K562 (cell line): ENCODE data around the gene HOXD13. TPM values are rescaled to one million over a fixed set of nuclear protein-coding genes. Genes with fewer than 3 reads are reported as not detected.

Experiments
- ATAC-seq: fragments of 200-7000 bp; cut with Tn5 transposase; 3 replicates; pipeline ENCODE4 v1.9.1; 2020; ENCODE audit warnings: moderate library complexity
- BruUV-seq: library from RNA; stranded (reverse); fragments of 400-500 nt; replicated peaks from 2 replicates; lab custom pipeline; 2021; lab: Mats Ljungman, UMichigan
- CTCF ChIA-PET: fragments of 300-600 bp; formaldehyde crosslinking; extraction: SDS; loops from one replicate; lab custom pipeline; 2021; ENCODE audit warnings: low intra/inter-chr PET ratio; lab: Yijun Ruan, JAX
- POLR2A ChIA-PET: fragments of 300-600, 350-650 bp; sonication (Branson Sonifier 250); formaldehyde crosslinking; extraction: SDS; loops from one replicate; lab custom pipeline; 2021; ENCODE audit warnings: antibody characterized with exemption, inconsistent platforms; lab: Yijun Ruan, JAX
- DNase-seq, 4 experiments: peaks; one replicate each; pipeline versions ENCODE4 v3.0.0 to v3.0.0-alpha.2; 2011 to 2018; ENCODE audit warnings: low spot score in 3 of 4, mixed read lengths in 3 of 4; ENCODE audit errors: extremely low read depth in 1 of 4
- FAIRE-seq: peaks from 2 replicates; lab custom pipeline; 2011; peaks lifted over from hg19 to GRCh38; lab: Jason Lieb, UNC
- H2AFZ ChIP-seq: 2 replicates; pipeline ENCODE4 v1.6.0; 2011; ENCODE audit warnings: low read depth, low read length, control low read depth, inconsistent platforms
- H3K27ac ChIP-seq: fragments of 200-600 bp; 3 replicates; pipeline ENCODE4 v1.8.0; 2011; ENCODE audit warnings: low read depth, mild to moderate bottlenecking, control low read depth, inconsistent platforms, low read length, moderate library complexity, mixed read lengths; ENCODE audit errors: extremely low read depth
- H3K27me3 ChIP-seq, 2 experiments: fragments of 300-600 bp in 1 of 2; 2 replicates in 1 of 2; 3 replicates in 1 of 2; pipeline versions ENCODE4 v1.6.0 to v1.8.0; 2011; ENCODE audit warnings: inconsistent platforms in 2 of 2, low read length in 2 of 2, mild to moderate bottlenecking in 1 of 2, mixed read lengths in 1 of 2, moderate library complexity in 1 of 2; ENCODE audit not compliant: control insufficient read depth in 2 of 2, insufficient read depth in 2 of 2
- H3K36me3 ChIP-seq: fragments of 300-600 bp; 3 replicates; pipeline ENCODE4 v1.8.0; 2011; ENCODE audit warnings: mild to moderate bottlenecking, low read length, inconsistent platforms; ENCODE audit not compliant: control insufficient read depth, insufficient read depth
- H3K4me1 ChIP-seq, 2 experiments: fragments of 200-600 bp in 1 of 2; replicated peaks in 1 of 2; 2 replicates in 1 of 2; 3 replicates in 1 of 2; pipeline versions ENCODE4 v1.5.1 to v1.8.0; 2011; ENCODE audit warnings: inconsistent platforms in 2 of 2, low read length in 2 of 2, mild to moderate bottlenecking in 1 of 2, mixed read lengths in 1 of 2, moderate library complexity in 1 of 2; ENCODE audit not compliant: control insufficient read depth in 2 of 2, insufficient read depth in 2 of 2
- H3K4me2 ChIP-seq: 2 replicates; pipeline ENCODE4 v1.6.1; 2011; ENCODE audit warnings: low read length, control low read depth, inconsistent platforms, mixed read lengths; ENCODE audit not compliant: insufficient read depth
- H3K4me3 ChIP-seq: fragments of 200-600 bp; sonication (generic), shearing (Covaris generic); 2 replicates; pipeline ENCODE4 v1.5.1; 2016; ENCODE audit warnings: control low read depth, inconsistent platforms
- H3K79me2 ChIP-seq: fragments of 200-600 bp; 3 replicates; pipeline ENCODE4 v1.8.0; 2011; ENCODE audit warnings: low read length, inconsistent platforms; ENCODE audit not compliant: control insufficient read depth, insufficient read depth
- H3K9ac ChIP-seq, 2 experiments: 2 replicates each; pipeline versions ENCODE4 v1.6.0 to v1.6.1; 2011; ENCODE audit warnings: low read depth in 2 of 2, low read length in 2 of 2, control low read depth in 1 of 2, inconsistent platforms in 1 of 2, mild to moderate bottlenecking in 1 of 2, mixed read lengths in 1 of 2; ENCODE audit not compliant: insufficient read depth in 1 of 2
- H3K9me1 ChIP-seq: one replicate; pipeline ENCODE4 v1.6.0; 2011; ENCODE audit warnings: inconsistent platforms, mild to moderate bottlenecking, low read length, moderate library complexity; ENCODE audit not compliant: control insufficient read depth, insufficient read depth
- H3K9me3 ChIP-seq: replicated peaks from 2 replicates; pipeline ENCODE4 v1.5.1; 2011; ENCODE audit warnings: low read depth, low read length, inconsistent platforms; ENCODE audit not compliant: control insufficient read depth, insufficient read depth
- H4K20me1 ChIP-seq: replicated peaks from 2 replicates; pipeline ENCODE4 v1.6.1; 2011; ENCODE audit warnings: low read length, inconsistent platforms, mixed read lengths; ENCODE audit not compliant: control insufficient read depth, insufficient read depth
- CREM ChIP-seq: IDR thresholded peaks from 2 replicates; pipeline ENCODE4 v1.6.1; 2014; ENCODE audit warnings: antibody characterized with exemption, low read depth
- ELF4 ChIP-seq: fragments of 450-650 bp; formaldehyde crosslinking; IDR thresholded peaks from 2 replicates; pipeline ENCODE4 v1.4.0; 2022; ENCODE audit warnings: missing genetic modification characterization
- ETV6 ChIP-seq, 3 experiments: fragments of 150-350 bp in 1 of 3; sonication (generic) in 1 of 3; formaldehyde crosslinking in 1 of 3; IDR thresholded peaks; 2 replicates each; pipeline versions ENCODE4 v1.6.1 to v1.8.0; 2014 to 2022; ENCODE audit warnings: borderline replicate concordance in 2 of 3, low read depth in 2 of 3, antibody characterized with exemption in 1 of 3, low read length in 1 of 3, mild to moderate bottlenecking in 1 of 3, missing genetic modification reagents in 1 of 3
- HNRNPL ChIP-seq: fragments of 200-400 bp; formaldehyde crosslinking; IDR thresholded peaks from 2 replicates; pipeline ENCODE4 v1.6.1; 2017; ENCODE audit warnings: low read depth, mild to moderate bottlenecking, low read length
- KDM1A ChIP-seq, 2 experiments: fragments of 450-650 bp; IDR thresholded peaks; 2 replicates each; pipeline ENCODE4 v1.6.1; 2016; ENCODE audit warnings: mild to moderate bottlenecking in 2 of 2
- MTA2 ChIP-seq: fragments of 450-650 bp; IDR thresholded peaks from 2 replicates; pipeline ENCODE4 v1.6.1; 2016; ENCODE audit warnings: low read depth
- NEUROD1 ChIP-seq: fragments of 150-350 bp; IDR thresholded peaks from 2 replicates; pipeline ENCODE4 v1.6.1; 2014; ENCODE audit warnings: borderline replicate concordance, low read length, low read depth; ENCODE audit not compliant: partially characterized antibody
- NR2C1 ChIP-seq, 2 experiments: fragments of 450-650 bp; IDR thresholded peaks; 2 replicates each; pipeline ENCODE4 v1.6.1; 2017; ENCODE audit warnings: mild to moderate bottlenecking in 2 of 2, antibody characterized with exemption in 1 of 2, inconsistent platforms in 1 of 2, missing compliant biosample characterization in 1 of 2, missing genetic modification characterization in 1 of 2
- OTX1 ChIP-seq: fragments of 450-650 bp; formaldehyde crosslinking; IDR thresholded peaks from 2 replicates; pipeline ENCODE4 v1.4.0; 2022; ENCODE audit warnings: mild to moderate bottlenecking
- RHOXF2B ChIP-seq: fragments of 250-450 bp; sonication (Bioruptor Pico); conservative IDR thresholded peaks from 2 replicates; pipeline ENCODE4 v1.5.1; 2021
- RNF2 ChIP-seq: sonication (generic); IDR thresholded peaks from 2 replicates; pipeline ENCODE4 v1.6.1; 2016
- WGBS: fragments of 100-300 bp; shearing (Covaris generic); methylation state at CpG from one replicate; pipeline ENCODE4 v1.1.6; 2016; ENCODE audit warnings: low coverage, mixed read lengths; ENCODE audit not compliant: insufficient coverage; ENCODE audit errors: missing lambda C conversion rate; 5-methylcytosine and 5-hydroxymethylcytosine counted together
- in situ Hi-C: fragments of 300-500 bp; cut with MboI; formaldehyde crosslinking; loops from 4 replicates; pipeline ENCODE4 v1.15.0; 2018; ENCODE audit warnings: inconsistent platforms, mixed read lengths
- intact Hi-C: fragments of 100-400 bp; cut with micrococcal nuclease; formaldehyde crosslinking; loops from 2 replicates; pipeline ENCODE4 v1.14.2; 2022
- polyA plus RNA-seq, 8 experiments: library from polyadenylated mRNA; depleted of rRNA in 4 of 8; stranded (reverse) in 5 of 8; unstranded in 3 of 8; fragments of >200 nt; fragmentation: Nextera tagmentation in 2 of 8; fragmentation: Illumina TruSeq in 1 of 8; extraction: Ambion mirVana in 2 of 8; extraction: Trizol in 1 of 8; gene quantifications; 2 replicates each; pipeline versions ENCODE4 v1.2.1 to v1.2.3, GENCODE V29; 2011 to 2014; ENCODE audit warnings: inconsistent platforms in 1 of 8, missing spikeins in 1 of 8
- total RNA-seq, 7 experiments: library from RNA; depleted of rRNA in 6 of 7; stranded (reverse); fragments of >200 nt in 6 of 7; fragmentation: Illumina TruSeq in 2 of 7; extraction: Trizol in 2 of 7; gene quantifications; 2 replicates each; pipeline versions ENCODE4 v1.2.1 to v1.2.3, GENCODE V29; 2011 to 2021; ENCODE audit warnings: low replicate concordance in 1 of 7
- TF ChIP-seq, protein P1 (sequence below): sonication (generic); formaldehyde crosslinking; IDR thresholded peaks from 2 replicates; pipeline ENCODE4 v1.8.1; 2023; ENCODE audit warnings: mild to moderate bottlenecking, missing genetic modification reagents, moderate library complexity
- TF ChIP-seq, protein P2 (sequence below): fragments of 200-400 bp; formaldehyde crosslinking; IDR thresholded peaks from 2 replicates; pipeline ENCODE4 v1.6.1; 2017; ENCODE audit warnings: mild to moderate bottlenecking, low read depth, low read length, moderate library complexity
- TF ChIP-seq, protein P3 (sequence below): fragments of 250-450 bp; sonication (Bioruptor Pico); IDR thresholded peaks from 2 replicates; pipeline ENCODE4 v1.5.0; 2021; ENCODE audit warnings: mild to moderate bottlenecking, moderate library complexity

HOXD13 gene
- total and polyA plus RNA-seq, 9 of the 15 experiments (the other 6 are each of a cell fraction or from before 2014, with no cell fraction given): 0.03 to 0.04 TPM; not detected in 7

DNA sequence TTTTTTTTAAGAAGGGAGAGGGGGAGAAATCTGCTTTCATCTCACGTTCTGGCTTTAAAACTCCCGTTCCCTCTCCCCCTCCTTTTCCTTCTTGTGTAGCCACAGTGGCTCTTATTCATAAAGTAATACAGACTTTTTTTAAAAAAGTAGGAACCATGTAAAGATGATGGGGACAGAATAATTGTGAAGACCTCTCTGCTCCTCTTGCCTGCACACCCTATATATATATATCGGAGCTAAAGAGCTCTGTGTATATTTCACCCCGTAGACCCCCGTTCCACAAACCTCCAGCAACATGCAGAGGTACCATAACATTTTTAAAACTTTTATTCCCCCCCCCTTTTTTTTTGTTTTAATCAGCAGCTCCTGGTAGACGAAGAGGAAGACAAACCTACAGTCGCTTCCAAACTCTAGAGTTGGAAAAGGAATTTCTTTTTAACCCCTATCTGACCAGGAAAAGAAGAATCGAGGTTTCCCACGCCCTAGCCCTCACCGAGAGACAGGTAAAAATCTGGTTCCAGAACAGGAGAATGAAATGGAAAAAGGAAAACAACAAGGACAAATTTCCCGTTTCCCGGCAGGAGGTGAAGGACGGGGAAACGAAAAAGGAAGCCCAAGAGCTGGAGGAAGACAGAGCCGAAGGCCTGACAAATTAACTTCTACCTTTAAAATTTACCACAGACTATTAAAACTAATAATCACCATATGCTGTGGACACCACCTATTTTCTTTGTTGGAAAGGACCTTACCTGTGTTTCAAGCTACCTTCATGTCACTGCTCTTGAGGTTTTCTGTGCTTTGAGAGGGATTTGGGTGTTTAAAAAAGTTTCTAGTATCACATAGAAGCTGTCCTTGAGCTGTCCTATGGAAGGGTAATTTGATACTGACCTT is 38.7 kb downstream of the HOXD13 start:
- Histone ChIP-seq H4K20me1 (0 out of 2 replicates have a peak, but pooled peaks cover 5% of the 10 kb centered on the region), H3K27ac (no peak overlapping the region), H3K36me3 (no peaks in the 10 kb centered on the region), H3K4me1 (peaks cover 0 to 21% of the 10 kb centered on the region in 2 experiments; a peak in 2 of 5 replicates), H3K9ac (no peak overlapping the region), H3K9me3 (no peaks in the 10 kb centered on the region), H3K4me3 (no peak overlapping the region), H2AFZ (peak overlapping the region; percentile 28; the same call in 1 of the 2 replicates), H3K4me2 (peak overlapping the region; percentile 16; the same call in 1 of the 2 replicates), H3K9me1 (no peaks in the 10 kb centered on the region), H3K27me3 (peaks cover 46 to 67% of the 10 kb centered on the region in 2 experiments), H3K79me2 (no peaks in the 10 kb centered on the region)
- DNase-seq (no peak), FAIRE-seq (no peak), ATAC-seq (no peak)
- in situ Hi-C loops (loop anchor here (25.0 kb wide), 2 partner anchors 681 to 1631 kb away; no protein-coding TSS in a partner anchor), intact Hi-C loops (no loop called here)
- WGBS: 6% methylated on average over 14 of the region's 15 CpGs
- CTCF ChIA-PET: no interaction called here
- POLR2A ChIA-PET: interaction anchor here (0.9 to 1.7 kb wide), 2 partner anchors 316 to 486 kb away, joined by 3 read pairs; no protein-coding TSS in a partner anchor
- no TSS peak for BruUV-seq
- TF ChIP-seq ETV6 (IDR thresholded peaks at IDR 0.05; ENCODE audit: borderline replicate concordance in 1 of 2, low read depth in 2 of 2, low read length in 1 of 2) (no peak), ETV6 (CRISPR knock-in tag; IDR thresholded peaks at IDR 0.05; ENCODE audit: borderline replicate concordance) (no peak), NR2C1 (IDR thresholded peaks at IDR 0.05) (no peak), NR2C1 (tag; IDR thresholded peaks at IDR 0.05) (no peak), HNRNPL (no peak), NEUROD1 (no peak), CREM (no peak), MTA2 (no peak), ELF4 (CRISPR knock-in tag) (no peak), RNF2 (peak; percentile 58; the same call in 1 of the 2 replicates), RHOXF2B (no peak), OTX1 (CRISPR knock-in tag) (no peak), KDM1A (IDR thresholded peaks at IDR 0.05) (no peak)
- TF ChIP-seq, protein P1, sequence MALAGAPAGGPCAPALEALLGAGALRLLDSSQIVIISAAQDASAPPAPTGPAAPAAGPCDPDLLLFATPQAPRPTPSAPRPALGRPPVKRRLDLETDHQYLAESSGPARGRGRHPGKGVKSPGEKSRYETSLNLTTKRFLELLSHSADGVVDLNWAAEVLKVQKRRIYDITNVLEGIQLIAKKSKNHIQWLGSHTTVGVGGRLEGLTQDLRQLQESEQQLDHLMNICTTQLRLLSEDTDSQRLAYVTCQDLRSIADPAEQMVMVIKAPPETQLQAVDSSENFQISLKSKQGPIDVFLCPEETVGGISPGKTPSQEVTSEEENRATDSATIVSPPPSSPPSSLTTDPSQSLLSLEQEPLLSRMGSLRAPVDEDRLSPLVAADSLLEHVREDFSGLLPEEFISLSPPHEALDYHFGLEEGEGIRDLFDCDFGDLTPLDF (CRISPR knock-in tag): no peak
- TF ChIP-seq, protein P2, sequence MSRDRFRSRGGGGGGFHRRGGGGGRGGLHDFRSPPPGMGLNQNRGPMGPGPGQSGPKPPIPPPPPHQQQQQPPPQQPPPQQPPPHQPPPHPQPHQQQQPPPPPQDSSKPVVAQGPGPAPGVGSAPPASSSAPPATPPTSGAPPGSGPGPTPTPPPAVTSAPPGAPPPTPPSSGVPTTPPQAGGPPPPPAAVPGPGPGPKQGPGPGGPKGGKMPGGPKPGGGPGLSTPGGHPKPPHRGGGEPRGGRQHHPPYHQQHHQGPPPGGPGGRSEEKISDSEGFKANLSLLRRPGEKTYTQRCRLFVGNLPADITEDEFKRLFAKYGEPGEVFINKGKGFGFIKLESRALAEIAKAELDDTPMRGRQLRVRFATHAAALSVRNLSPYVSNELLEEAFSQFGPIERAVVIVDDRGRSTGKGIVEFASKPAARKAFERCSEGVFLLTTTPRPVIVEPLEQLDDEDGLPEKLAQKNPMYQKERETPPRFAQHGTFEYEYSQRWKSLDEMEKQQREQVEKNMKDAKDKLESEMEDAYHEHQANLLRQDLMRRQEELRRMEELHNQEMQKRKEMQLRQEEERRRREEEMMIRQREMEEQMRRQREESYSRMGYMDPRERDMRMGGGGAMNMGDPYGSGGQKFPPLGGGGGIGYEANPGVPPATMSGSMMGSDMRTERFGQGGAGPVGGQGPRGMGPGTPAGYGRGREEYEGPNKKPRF: no peak
- TF ChIP-seq, protein P3, sequence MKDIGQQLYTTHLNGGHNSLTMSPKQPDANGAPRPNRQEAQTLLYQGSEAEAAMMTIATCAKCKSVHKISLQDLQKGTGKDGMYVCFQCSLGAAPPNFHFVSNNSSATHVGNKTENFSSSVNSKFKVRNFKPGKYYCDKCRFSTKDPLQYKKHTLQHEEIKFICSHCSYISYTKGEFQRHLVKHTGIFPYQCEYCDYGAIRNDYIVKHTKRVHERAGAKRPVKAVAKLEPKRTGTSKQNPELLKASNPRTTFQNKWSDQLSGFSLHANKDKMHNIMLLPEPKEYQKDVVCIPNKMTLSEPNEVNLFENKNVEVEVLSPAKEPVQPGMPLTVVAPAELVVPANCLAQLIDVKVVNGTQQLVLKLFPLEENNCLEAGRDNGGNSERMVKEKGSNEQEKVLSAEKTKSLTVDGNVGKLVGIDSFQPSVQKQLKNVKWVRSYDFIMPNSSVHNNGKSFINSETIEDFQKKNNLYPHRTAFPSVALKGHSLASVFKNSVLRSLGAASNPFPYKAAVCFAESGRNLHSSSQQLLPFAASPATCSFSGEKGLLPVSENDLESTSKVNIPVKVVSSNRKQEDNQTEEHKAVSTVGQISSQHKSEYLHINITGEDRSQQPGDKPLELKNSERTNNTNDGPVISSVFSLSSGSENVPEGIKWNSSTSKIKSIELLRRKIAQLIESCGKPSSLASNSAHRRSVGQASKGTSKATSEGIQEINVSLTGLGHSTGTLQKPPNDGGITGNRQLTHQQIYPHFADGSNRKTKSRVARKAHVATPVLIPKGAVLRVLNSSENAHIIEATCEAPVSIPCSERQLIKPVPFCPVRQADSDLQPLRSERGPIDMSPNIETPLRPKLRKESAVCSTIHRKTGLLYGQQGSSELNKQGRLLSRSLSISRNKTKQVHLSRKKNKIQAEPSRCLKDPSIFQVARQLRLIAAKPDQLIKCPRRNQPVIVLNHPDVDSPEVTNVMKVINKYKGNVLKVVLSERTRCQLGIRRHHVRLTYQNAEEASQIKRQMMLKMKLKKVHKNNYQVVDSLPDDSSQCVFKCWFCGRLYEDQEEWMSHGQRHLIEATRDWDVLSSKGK (CRISPR knock-in tag): no peak
